Measurements from ENCODE around the gene TNK2.
"Not testable (repeated sequence)": the region's sequence is repeated elsewhere in the genome, so short reads cannot be mapped to it uniquely, and the experiment has no call there.

The TNK2 gene

GRCh38 chr3:195863121-195864061 lies 45.0 kb downstream of the TNK2 start:
- intact Hi-C loops (cut with DNase I): loop anchor here (1.0 to 5.0 kb wide), 2 partner anchors 32 to 49 kb away; no protein-coding TSS in a partner anchor
- peak; percentile 84 to 97 (median 92) for DNase-seq

DNA sequence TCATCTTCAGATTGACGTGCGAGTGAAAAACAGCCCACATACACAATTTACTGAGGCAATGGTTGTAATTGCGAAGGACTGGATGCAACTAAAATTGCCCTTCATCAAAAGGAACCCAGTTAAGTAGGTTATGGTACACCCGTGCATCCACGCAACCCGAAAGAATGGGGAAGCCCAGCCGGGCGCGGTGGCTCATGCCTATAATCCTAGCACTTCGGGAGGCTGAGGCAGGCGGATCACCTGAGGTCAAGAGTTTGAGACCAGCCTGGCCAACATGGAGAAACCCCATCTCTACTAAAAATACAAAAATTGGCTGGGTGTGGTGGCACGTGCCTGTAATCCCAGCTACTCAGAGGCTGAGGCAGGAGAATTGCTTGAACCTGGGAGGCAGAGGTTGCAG lies 46.0 kb downstream of the TNK2 start:
- intact Hi-C loops (cut with DNase I): loop anchor here (5.0 kb wide), 1 partner anchor 50 kb away; no protein-coding TSS in a partner anchor
- not testable (repeated sequence) for DNase-seq

DNA sequence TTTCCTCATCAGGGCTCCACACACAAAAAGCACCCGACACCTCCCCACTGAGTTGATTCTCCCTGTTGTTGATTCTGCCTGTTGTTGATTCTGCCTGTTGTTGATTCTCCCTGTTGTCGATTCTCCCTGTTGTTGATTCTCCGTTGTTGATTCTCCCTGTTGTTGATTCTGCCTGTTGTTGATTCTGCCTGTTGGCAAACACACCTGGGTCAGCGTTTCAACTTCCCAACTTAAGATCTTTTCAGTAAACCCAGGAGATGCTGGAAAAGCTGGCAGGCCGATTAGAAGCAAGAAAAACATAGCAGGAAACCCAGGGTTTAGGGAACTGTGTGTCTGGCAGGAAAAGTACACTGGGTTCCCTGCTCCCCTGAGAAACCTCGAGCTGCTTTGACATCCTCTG lies 47.9 kb downstream of the TNK2 start:
- DNase-seq: no peak
- intact Hi-C loops (cut with DNase I): loop anchor here (5.0 kb wide), 1 partner anchor 52 kb away; no protein-coding TSS in a partner anchor

- DNase-seq: peak in 1 of 42 donors; percentile 14
- intact Hi-C loops (cut with DNase I): loop anchor here (5.0 kb wide), 1 partner anchor 52 kb away; no protein-coding TSS in a partner anchor
These were observed 48.4 kb downstream of the TNK2 start for GRCh38 chr3:195859846-195860411.

GRCh38 chr3:195859061-195859845 lies 49.1 kb downstream of the TNK2 start:
- peak in 41 of 42 donors; percentile 64 to 93 (median 82) for DNase-seq
- intact Hi-C loops (cut with DNase I): no loop called here

GRCh38 chr3:195856410-195857084 lies 51.8 kb downstream of the TNK2 start:
- intact Hi-C loops (cut with DNase I): no loop called here
- DNase-seq: no peak

- DNase-seq: no peak
- intact Hi-C loops (cut with DNase I): no loop called here
These were observed 52.6 kb downstream of the TNK2 start for GRCh38 chr3:195855471-195856409.

GRCh38 chr3:195854628-195855294 lies 53.6 kb downstream of the TNK2 start:
- intact Hi-C loops (cut with DNase I): no loop called here
- no peak for DNase-seq

DNA sequence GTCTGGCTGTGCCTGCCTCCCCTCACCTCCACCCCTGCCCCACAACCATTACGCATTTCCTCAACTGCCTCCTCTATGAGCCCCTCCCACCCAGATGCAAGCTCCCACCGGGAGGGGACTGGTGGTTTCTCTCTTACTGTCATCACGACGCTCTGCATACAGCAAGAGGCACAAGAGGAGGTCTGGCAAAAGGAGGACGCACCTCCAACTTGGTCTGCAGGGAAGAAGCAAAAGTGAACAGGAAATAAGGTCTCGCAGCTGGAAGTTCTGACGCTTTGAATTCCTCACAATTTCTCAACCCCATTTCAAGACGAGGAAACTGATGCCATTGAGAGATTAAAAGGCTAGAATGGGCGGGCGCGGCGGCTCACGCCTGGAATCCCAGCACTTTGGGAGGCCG lies 54.4 kb downstream of the TNK2 start:
- DNase-seq: no peak

DNA sequence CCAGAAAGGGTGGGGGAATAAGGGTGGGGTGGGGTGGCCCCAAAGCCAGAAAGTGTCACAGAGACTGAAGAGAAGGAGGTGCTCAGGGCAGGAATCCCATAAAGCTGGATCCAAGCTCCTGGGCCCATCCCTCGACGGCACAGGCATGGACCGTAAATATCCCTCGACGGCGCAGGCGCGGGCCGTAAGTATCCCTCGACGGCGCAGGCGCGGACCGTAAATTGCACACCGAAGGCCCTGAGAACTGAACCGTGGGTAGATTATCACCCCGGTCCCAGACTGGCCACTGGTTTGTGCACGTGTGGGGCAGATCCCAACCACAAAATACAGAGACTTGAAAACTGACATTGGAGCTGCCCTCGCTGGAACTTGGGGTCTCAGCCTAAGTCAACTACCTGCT lies 55.3 kb downstream of the TNK2 start:
- intact Hi-C loops (cut with DNase I): no loop called here
- DNase-seq: no peak

More for the DNA sequence above, 54.4 kb downstream of the TNK2 start:
- intact Hi-C loops (cut with DNase I): no loop called here

- DNase-seq: peak; percentile 53 to 94 (median 88)
- intact Hi-C loops (cut with DNase I): no loop called here
These were observed 57.4 kb downstream of the TNK2 start for GRCh38 chr3:195850857-195851543.

- intact Hi-C loops (cut with DNase I): no loop called here
- peak in 10 of 42 donors; percentile 38 to 75 (median 62) for DNase-seq
These were observed 58.9 kb downstream of the TNK2 start for GRCh38 chr3:195849322-195850074.

- intact Hi-C loops (cut with DNase I): no loop called here
These were observed 61.0 kb downstream of the TNK2 start for GRCh38 chr3:195847055-195847950.

GRCh38 chr3:195845483-195845882 lies 62.9 kb downstream of the TNK2 start:
- intact Hi-C loops (cut with DNase I): no loop called here

More at GRCh38 chr3:195847055-195847950, 61.0 kb downstream of the TNK2 start:
- DNase-seq: no peak

More at GRCh38 chr3:195845483-195845882, 62.9 kb downstream of the TNK2 start:
- no peak for DNase-seq
